Fibroblast of villous mesenchyme (primary cell): Measurements from ENCODE around the gene PCED1B. TPM values are rescaled to one million over a fixed set of nuclear protein-coding genes. Genes with fewer than 3 reads are reported as not detected.

Experiments
- DNase-seq: peaks from one replicate; pipeline ENCODE4 v3.0.0-alpha.2; 2010; ENCODE audit warnings: low read depth
- H3K4me3 ChIP-seq: 2 replicates; pipeline ENCODE4 v1.5.1; 2011; ENCODE audit warnings: low read depth, mild to moderate bottlenecking, low read length
- total RNA-seq: library from RNA; depleted of rRNA; stranded (reverse); fragments of >200 nt; gene quantifications from 2 replicates; pipeline ENCODE4 v1.2.3, GENCODE V29; 2012
- TF ChIP-seq, protein P1 (sequence below): IDR thresholded peaks from 2 replicates; pipeline ENCODE4 v1.5.1; 2012; ENCODE audit warnings: low read depth, mild to moderate bottlenecking, low read length; ENCODE audit not compliant: insufficient read depth

Gene PCED1B
- total RNA-seq, 1 donor: 1.7 TPM

DNA sequence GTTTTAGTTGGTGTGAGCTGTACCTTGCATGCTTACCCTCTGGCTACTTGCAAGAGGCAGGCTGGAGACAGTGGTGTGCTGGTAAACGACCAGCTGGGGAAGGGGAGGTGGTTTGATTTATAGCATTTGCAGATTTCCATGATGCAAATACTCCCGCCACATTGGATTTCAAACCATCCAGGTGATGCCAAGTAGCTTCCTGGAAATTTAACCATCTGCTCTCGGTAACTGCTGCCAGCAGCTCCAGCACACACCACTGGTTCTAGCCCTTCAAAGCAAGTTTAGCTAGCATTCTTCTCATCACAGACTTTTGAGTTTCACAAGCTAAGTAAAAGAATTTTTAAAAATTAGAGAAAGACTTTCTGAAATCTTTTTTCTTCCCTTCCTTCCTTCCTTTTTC, 104.8 kb downstream of the PCED1B start:
- no peak for DNase-seq
- TF ChIP-seq, protein P1, sequence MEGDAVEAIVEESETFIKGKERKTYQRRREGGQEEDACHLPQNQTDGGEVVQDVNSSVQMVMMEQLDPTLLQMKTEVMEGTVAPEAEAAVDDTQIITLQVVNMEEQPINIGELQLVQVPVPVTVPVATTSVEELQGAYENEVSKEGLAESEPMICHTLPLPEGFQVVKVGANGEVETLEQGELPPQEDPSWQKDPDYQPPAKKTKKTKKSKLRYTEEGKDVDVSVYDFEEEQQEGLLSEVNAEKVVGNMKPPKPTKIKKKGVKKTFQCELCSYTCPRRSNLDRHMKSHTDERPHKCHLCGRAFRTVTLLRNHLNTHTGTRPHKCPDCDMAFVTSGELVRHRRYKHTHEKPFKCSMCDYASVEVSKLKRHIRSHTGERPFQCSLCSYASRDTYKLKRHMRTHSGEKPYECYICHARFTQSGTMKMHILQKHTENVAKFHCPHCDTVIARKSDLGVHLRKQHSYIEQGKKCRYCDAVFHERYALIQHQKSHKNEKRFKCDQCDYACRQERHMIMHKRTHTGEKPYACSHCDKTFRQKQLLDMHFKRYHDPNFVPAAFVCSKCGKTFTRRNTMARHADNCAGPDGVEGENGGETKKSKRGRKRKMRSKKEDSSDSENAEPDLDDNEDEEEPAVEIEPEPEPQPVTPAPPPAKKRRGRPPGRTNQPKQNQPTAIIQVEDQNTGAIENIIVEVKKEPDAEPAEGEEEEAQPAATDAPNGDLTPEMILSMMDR: no peak
- H3K4me3 ChIP-seq: no peak overlapping the region

DNA sequence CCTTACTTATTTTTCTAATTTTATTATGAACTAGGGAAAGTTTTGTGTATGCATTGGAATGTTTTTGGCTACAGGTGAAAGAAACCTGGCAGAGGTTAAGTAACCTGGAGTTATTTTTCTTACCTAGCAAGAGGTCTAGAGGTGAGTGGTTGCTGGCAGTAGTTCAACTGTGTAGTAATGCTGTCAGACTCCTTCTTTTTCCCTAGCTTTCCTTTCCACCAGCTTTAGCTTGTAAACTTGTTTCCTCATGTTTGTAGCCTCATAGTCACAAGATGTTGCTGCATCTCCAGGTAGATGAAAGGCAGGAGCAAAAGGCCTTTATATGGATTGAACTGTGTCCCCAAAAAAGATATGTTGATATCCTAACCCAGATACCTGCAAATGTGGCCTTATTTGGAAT, 105.4 kb downstream of the PCED1B start:
- TF ChIP-seq, protein P1: no peak
- H3K4me3 ChIP-seq: no peak overlapping the region
- no peak for DNase-seq

DNA sequence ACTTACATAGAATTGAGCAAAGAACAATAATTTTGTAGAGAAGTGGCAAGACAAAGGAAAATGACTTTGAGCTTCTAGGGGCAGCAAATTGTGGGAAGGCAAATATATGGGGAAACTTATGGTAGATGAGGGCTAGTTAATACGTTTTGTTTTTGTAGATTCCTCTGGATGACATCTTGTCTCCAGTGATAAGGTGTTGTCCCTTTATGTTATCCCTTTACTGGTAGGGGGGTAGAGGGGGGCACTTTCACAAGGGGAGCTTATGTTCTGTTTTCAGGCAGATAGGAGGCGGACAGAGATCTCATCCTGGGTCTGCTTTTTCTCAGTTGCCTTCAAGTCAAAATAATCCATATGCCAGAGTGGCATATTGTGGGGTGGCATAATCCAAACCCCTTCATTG, 106.8 kb downstream of the PCED1B start:
- TF ChIP-seq, protein P1: no peak
- no peak overlapping the region for H3K4me3 ChIP-seq
- no peak for DNase-seq

DNA sequence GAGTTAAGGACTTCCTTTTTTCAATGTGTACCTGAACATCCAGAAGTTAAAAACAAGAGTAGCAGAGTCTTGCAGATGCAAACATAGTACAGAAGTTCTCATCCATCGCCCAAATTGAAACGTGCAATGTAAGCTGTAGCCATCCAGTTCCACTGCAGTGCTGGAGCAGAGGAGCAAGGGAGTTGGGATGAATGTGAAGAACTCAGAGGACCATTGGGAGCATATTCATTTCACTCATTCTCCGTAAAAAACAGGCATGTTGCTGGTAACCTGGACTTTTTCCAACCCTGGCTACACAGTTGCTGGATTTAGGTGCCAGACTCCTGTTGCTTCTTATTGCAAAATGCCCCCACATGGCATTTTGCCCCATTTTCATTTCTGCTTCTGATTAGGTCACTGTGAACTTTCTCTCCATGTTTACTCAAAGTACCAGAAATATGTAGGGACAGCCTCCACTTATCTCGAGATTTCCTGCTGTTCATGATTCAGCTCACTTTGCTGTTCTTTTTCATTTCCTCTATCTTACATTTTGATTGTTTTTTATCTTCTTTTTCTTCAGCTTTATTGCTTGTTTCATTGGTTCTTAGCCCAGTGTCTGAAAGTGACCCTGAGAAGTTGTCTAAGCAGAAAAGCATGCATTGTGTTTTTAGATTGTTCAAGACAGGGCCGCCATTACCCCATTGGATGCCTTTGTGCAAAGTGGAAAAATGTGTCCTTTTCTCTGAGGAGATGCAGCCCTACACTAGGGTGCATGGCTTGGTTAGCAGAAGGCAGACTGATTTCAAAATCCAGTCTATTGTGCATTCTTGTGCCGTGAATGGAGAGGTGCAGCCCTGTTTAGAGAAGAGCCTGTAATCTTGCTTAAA, 109.4 kb downstream of the PCED1B start:
- TF ChIP-seq, protein P1: no peak
- no peak overlapping the region for H3K4me3 ChIP-seq
- DNase-seq: peak; percentile 88

DNA sequence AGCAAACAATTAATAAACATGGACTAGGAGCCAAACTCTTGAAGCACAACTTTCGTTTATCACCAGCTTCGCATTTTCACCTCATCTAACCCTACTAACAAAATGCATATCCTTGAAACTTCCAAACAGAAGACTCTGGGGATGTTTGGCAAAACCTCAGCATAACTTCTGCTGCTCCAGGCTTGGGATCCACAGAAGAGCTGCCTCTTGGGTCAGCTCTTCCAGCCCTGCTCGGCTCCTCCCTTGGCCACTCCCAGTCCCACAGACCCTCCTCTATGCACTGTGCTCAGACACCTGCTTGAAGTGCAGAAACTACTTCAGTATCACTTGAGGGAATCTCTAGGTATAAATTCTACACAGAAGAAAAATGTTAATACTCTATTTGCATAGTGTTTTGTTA, 110.3 kb downstream of the PCED1B start:
- H3K4me3 ChIP-seq: no peak overlapping the region
- TF ChIP-seq, protein P1: no peak
- peak; percentile 27 for DNase-seq

DNA sequence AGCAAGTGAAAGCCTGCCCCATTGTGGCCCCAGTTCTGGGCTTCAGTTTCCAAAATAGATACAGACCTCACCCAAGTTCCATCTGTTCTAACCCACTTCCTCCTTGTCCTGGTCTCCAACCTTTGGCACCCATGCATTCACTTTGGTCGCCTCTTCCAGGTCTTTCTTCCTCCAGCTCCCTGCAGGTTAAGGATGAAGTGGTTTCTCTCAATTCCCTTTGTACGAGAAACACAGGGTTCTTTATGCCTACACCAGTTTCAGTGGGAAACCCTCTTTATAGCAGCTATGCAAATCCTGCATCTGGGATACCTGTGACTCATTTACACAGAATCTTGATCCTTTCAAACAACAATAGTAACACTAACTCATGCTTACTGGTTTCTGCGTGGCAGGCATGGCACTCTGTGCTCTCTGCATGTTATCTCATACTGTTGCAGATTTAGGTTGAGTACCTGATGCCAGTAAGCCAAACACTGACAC, 110.9 kb downstream of the PCED1B start:
- TF ChIP-seq, protein P1: no peak
- H3K4me3 ChIP-seq: no peak overlapping the region
- DNase-seq: peak; percentile 26
